Activated CD4-positive, alpha-beta T cell treated with anti-CD3 and anti-CD28 coated beads, Interleukin-2, amount 50 U/mL, for 1 hour (primary cell): ENCODE data around the gene PLK2.
A peak's percentile ranks its signal among the peaks of the same experiment; 100 is the strongest.

Experiments
- DNase-seq: peaks from one replicate; pipeline ENCODE4 v3.0.0-alpha.2; 2020

The PLK2 gene

DNA sequence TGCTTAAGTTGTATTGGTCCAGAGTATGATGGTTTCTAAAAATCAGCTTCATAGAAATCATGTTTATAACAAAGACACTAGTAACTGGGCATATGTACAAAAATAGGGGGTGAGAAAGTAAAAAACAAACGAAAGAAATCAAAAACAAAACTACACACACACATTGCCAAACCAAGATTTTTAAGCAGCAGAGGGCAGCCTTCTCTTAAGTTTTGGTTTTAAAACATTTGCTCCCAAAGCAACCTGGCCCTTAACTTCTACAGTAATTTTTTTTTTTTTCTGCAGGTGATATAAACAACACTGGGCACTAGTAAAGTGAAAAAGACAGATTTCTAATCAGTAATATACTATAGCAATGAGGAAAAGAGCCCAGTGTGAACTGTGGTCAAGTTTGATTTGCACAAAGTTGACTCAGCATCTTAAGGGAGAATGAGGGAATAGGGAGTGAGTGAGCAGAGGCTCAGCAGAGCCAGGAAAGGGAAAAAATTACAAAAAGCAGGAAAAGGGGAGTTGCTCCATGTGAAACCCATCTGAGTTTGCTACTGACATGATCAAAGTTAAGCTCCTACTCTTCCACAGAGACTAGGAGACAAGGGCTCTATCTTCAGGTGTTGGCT lies 18.0 kb upstream of the PLK2 start:
- DNase-seq = no peak

DNA sequence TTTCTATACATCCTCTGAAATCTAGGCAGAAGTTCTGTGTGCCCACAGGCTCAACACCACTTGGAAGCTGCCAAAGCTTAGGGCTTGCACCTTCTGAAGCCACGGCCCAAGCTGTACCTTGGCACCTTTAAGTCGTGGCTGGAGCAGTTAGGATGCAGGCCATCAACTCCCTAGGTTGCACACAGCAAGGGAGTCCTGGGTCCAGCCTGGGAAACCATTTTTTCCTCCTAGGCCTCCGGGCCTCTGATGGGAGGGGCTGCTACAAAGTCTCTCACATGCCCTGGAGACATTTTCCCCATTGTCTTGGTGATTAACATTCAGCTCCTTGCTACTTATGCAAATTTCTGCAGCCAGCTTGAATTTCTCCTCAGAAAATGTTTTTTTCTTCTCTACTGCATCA lies 15.5 kb upstream of the PLK2 start:
- no peak for DNase-seq

DNA sequence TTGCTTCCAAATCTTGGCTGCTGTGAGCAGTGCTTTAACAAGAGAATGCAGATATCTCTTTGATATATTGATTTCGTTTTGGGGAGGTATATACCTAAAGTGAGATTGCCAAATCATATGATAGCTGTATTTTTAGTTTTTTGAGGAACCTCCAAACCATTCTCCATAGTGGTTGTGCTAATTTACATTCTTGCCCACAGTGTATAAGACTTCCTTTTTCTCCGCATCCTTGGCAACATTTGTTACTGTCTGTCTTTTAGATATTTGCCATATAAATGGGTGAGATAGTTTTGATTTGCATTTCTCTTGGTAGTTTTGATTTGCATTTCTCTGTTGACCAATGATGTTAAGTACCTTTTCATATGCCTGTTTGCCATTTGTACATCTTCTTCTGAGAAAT lies 10.0 kb upstream of the PLK2 start:
- DNase-seq = no peak

DNA sequence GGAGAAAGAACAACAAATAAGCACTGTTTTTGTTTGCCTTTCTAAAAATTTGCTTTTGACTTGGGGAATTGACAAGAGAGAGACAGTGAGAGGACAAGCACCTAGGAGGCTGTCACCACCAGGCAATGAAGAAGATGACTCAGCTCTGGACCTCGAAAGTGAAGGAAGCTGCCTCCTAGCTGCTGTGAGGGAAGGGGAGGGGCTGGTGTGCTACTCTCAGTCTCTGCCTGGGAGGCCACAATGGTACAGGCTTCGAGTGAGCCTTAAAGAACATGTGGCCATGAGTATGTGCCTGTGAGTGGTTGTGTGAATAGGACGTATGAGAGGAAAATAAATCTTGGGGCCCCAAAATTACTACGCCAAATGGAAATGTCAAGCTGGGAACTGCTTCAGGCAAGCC lies 7.1 kb upstream of the PLK2 start:
- no peak for DNase-seq

DNA sequence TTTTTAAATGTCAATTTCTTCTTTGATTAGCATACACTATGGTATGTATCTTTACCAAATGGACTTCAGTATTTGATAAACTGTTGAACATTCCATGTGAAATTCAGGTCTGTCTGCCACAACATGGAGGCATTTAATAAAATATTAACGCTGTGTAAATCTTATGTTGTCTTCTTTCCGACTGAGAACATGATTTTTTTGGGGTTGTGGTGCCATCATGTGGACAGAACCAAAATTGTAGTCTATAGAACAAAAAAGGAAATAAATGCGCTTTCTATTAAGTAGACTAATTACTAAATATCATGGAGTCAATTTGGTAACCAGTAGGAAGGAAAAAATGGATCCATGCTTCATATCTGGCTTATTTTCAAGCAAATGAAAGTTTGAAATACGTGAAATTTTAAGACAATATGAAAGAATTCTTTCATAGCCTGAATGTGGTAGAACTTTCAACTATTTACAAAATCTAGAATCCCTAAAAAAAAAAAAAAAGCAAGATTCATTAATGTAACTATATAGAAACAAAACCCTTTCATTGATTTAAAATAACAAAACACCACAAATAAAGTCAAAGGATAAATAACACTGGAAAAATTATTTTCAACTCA lies 2.8 kb upstream of the PLK2 start:
- peak; percentile 31 for DNase-seq

DNA sequence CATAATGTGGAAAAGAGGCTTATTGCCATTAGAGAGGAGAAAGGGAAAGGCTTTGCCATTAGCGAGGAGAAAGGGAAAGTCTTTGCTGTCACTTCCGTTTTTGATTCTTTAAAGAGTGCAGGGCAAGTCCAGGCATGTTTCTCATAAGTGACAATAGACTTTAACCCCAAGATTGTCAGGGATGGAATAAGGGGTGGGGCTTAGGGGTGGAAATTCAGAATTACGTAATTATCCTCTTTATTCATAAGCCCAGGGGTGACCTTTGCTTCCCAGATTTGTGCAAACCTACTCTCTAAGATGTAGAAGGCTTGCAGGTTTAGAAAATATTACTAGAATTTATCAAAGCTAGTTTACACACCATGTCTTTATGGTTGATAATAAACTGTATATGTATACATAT lies 2.3 kb upstream of the PLK2 start:
- DNase-seq = no peak

DNA sequence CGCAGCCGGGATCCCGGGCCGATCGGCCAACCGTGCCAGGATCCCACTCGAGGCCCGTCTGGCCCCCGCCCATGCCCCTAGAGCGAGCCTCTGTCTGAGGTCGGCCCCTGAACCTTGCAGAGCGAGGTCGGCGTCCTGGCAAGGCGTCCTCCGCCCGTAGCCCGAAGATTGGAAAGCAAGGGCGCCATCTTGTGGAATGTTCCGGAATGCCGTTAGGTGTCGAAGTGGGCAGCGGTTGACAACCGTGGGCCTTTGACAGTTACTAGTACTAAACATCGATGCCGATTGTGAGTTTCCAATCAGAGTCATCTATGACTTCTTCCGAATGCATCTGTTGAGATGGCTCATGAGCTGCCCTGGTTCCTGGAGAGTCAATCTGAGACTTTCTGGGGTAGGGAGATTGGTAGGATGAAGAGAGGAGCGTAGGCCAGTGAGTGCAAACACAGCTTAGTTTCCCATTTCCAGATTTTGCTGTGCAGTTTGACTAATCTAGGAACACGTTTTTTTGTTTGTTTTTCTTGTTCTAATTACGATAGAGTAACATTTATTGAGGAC lies 923 bp upstream of the PLK2 start:
- DNase-seq = peak; percentile 90

DNA sequence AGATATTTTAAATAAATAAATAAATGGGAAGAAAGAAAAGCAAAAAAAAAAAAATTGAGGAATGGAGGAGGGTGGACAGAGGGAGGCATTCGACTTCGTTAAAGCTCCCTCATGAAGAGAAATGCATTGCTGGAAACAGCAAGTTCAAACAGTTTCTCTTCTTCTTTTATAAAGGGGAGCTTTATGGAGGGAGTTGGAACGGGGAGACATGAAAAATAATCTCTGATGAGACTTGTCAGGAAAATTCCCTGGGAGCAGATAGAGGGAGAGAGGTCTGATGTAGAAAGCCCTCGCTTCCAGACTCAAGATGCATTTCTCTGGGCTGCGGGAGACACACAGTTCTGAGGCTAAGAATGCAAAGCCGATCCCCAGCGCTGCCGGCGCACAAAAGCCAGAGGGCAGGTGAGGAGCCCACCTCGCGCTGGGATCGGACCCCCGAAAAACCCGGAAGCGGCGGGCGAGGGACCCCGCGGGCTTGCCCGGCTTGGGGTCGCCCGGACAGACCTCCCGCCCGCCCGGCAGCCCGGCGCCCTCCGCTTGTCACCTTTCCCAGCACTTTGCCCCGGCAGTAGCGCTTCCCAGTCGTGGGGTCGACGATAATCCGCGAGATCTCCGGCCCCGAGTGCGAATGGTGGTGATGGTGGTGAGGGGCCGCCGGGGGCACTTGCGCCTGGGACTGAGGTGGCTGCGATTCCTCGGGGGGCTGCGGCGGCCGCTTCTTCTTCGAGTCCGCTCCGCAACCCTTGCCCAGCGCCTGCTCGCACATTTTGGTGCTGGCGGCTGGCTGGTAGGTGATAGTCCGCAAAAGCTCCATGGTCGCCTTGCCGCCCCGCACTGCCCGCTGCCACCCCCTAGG lies 512 bp downstream of the PLK2 start:
- DNase-seq = peak; percentile 19

DNA sequence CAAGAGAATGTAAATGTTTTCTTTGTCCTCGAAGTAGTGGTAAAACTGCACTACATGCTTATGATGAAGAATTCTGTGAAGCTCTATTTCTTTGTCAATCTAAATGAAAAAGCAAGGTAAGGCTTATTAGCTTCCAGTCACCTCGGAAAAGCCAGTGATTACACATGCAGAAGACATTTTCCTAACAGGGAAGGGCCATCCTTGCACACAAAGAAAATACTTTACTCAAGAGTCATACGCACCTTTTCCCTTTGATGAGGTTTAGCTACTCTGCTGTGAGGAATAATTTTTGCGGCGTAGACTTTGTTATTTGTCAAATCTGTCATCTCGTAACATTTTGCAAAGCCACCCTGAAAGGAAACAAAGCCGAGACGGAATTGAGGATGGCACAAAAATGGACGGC lies 1.1 kb downstream of the PLK2 start:
- DNase-seq = no peak

DNA sequence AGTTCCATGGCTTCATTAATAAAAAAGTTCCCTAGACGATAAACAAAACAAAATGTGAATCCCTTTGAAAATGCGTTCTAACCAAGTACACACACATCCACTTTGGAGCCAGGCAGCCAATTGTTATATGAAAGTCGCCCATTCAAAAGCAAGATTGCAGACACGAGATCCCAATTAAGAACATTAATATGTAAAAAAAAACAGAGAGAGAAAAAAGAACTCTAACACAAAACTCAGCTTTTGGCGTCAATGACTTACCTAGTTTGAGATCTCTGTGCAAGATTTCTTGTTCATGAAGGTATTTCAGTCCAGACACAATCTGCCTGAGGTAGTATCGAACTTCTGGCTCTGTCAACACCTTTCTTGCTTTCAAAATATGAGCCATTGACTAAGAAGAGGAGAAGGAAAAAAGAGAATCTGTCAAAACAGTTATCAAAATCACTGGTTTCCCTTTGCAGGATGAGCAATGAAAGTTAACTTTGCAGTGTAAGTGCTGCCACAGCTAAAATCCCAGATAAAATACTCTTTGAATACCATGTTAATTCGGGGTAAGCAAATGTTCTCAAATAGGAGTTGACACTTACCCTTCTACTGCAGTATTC lies 1.6 kb downstream of the PLK2 start:
- no peak for DNase-seq

DNA sequence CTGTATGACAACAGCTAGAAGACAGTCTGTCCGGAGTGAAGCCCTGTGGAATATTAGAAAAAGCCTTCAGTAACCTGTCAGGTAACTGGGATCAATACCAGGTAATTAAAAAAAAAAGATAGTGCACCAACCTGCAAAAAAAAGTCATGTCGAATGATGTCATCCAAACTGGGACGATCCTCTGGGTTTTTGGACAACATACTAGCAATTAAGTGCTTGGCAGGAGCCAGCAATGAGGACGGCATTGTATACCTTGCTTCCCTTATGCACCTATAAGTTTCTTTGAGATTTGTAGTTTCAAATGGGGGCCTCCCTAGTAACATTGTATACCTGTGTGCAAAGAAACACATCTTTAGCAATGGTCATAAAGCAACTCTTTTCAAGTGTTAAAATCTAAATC lies 2.8 kb downstream of the PLK2 start:
- no peak for DNase-seq

DNA sequence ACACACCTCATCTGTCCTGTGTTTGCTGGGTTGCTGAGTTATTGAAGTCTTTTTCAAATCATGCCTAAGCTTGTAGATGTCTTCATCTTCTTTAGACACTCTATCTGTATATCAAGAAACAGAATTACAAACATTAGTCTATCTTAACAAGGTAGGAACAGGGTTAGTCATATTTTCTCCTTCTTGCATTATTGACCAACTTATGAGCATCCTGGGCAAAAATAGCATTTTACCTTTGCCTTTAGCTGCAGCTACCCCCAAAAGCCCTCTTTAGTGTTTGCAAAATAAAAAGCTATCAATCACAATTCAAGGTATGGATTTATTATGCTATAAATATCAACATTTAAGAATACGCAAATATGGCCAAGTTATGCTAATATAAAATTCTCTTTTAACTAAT lies 3.4 kb downstream of the PLK2 start:
- DNase-seq = no peak

DNA sequence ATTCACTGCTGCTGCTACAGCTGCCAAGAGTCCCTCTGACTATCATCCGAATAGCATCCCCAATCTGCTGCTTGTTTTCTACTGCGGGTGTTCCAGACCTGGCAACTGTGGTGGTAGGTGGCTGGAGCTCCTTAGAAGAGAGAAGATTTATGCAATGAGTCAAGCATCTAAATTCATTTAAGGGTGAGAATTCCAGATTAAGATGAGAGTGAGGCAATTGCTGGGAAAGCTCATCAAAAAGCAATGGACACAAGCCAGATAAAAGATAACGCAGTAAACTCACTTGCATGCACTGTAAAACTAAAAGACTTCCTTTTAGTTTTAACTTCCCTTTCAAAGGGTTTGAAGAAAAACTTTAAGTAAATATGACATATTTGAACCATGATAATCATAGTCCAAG lies 3.9 kb downstream of the PLK2 start:
- DNase-seq = no peak

DNA sequence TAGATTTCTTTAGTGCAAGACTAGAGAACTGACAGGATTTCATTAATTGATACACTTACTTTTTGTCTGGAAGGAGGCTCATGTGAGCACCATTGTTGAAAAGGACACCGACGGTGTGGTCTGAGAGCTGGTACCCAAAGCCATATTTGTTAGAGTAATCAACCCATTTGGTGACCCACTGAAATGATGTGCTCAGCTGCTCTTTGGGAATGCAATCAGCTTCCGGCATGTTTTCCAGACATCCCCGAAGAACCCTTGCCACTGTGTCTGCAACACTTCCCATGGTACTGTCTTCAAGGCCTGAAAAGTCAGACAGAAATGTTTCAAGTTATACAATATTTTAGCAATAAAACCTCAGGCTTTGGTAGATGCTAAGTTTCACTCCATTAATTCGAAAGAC lies 4.4 kb downstream of the PLK2 start:
- no peak for DNase-seq

DNA sequence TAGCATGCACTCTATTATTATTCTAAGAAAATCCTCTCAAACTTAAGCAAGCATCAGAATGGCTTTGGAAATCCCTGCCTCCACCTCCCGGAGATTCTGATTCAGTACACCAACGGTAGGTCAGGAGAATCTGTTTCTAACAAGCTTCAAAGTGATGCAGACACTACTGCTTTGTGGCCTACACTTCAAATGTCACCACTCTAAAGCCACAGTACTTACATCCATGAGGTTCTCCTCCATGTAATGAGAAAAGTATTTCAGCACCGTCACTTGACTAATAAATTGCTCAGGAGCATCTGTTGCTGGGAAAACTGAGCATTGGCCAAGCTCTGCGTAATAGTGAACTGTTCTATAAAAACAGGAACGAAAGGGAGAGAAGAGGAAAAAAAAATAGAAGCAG lies 4.8 kb downstream of the PLK2 start:
- DNase-seq = no peak

DNA sequence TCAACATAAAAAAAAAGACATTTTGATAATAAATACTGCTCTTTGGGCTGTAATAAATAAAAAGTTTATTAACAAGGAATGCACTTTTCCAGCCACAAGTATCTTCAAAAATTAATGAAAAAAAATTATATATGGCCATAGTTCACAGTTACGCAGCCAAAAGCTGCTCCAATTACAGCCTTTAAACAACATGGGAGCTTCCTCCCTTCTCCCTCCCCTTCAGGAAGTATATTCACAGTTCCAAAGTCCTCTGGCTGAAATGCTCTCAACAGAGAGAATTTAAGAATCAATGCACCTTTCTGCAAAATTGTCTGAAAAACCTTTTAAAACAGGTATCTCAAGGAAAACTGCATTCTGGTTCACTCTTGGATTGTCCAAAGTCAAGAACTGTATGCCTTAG lies 5.9 kb downstream of the PLK2 start:
- no peak for DNase-seq

DNA sequence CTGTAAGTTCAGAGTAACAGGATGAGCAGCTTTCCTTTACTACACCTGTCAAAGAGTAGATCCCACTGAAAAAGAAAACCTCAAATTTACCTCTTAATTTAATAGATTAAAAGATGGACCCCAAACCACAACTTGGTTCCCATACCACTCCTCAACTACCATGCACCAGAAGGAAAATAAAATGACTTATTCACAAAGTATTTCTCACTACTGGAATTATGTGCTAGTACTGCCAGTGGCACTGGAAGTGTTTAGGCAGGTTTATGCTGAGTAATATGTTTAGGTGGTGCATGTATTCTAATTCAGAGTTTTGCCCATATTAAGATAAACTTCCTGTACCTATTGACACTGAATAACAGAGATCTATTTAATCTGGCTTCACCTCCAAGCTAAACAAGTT lies 6.6 kb downstream of the PLK2 start:
- no peak for DNase-seq

DNA sequence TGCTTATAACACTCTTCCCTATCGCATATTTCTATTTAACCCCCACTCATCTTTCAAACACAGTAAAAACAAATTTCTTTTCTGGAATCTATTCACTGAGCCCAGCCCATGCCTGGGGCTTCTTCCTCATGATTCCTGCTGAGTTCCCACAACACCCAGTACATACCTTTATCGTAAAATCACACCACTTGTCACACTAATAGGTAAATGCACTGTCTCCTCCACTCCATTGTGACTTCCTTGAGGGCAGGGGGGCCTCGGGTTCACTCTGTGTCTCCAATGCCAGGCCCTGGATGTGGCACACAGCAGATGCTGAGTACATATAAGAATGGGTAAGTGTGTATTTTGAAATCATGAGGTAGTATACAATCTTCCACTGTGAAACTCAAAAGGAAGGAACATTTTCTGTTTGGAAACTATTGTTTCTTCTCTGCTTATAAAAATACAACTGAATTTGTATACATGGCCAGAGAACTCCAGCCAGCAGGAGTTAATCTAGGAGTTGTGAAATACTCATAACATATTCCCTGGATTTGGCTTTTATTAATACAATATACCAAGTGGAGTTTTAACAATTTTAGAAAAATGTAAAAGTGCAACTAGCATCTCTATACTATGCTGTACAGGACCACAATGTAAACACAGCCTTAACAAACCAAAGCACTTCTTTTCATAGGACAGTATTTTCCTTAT lies 7.2 kb downstream of the PLK2 start:
- DNase-seq = no peak

DNA sequence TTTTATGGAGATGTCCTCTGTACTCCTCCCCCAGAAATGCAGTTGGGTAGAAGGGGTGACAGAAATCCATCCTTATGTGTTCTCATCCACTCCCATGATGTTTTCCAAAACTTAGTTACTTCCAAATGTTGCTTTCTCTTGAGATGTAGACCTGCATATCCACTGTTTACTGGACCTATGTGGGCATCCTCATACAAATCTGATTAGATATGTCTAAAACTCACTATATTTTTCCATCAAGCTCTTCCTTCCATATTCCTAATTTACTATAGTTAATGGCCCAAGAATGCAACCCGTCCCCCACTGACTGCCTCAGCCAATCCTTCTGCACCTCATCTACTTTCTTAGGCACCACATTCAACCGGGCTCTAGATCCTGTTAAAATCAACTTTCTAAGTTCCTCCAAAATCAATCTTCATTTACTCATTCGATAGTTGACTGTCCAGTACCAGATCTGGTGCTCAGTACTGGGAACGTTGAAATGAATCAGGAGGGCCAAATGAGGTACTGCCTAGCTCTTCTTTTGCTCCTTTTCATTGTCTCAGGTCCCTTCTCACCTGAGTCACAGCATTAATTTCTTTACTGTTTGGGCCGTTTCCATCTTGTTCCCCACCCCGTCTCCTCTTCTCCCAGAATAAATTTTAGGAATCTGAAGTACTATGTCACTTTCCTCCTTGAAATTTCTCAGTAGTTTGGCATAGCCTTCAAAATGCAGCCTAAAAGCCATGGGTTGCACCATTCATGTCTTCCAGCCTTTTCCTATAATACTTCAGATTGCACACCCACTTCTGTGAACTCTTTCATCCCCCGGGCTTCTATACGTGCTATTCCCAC lies 7.9 kb downstream of the PLK2 start:
- no peak for DNase-seq

DNA sequence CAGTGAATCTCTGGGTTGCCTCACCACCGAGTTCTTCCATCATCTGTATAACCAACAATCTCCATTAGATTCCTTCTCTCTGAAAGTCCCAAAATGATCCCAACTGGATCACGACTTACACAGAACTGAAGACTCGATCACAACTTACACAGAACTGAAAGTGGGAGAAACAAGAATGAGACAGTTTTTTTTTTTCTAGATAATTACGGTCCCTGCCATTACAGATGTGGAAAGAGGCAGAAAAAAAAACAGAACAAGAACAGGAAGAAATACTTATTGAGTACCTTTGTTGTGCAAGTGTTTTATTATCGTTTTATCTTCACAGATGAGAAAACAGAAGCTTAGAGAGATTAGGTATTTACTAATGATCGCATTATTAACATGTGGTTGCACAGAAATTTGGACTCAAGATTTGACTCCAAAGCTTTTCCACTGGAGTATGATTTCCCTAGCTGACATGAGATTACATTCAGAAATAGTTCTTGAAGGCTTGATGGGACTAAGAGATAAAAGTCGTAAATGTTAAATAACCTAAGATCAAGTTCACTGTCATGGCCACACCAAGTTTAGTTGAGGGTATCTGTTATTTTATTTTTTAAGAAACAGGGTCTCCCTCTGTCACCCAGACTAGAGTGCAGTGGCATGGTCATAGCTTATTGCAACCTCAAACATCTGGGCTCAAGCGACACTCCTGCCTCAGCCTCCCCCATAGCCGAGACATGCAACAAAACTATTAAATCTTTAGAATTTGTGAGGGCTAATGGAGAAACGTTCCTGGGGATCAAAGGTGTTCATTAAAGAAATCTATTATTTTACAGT lies 8.9 kb downstream of the PLK2 start:
- DNase-seq = no peak

DNA sequence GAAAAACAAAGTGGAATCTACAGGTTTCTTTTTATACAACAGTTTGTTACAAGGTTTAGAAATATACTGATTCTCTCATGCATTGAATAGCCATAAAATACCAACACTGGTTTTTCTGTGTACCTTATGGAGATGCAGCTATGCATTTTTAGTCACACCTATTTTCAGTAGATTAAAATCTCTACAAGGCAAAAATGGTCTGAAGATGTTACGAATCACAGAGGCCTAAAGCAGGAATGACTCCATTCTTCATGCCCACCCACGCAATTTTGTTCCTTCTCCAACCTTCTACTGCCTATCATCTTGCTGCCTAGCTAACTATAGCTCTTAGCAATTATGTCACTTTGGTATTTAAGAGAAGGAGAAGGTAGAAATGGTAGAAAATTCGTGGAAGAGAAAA lies 9.9 kb downstream of the PLK2 start:
- no peak for DNase-seq
